ENCODE data around the gene PNLIPRP2.

The PNLIPRP2 gene

DNA sequence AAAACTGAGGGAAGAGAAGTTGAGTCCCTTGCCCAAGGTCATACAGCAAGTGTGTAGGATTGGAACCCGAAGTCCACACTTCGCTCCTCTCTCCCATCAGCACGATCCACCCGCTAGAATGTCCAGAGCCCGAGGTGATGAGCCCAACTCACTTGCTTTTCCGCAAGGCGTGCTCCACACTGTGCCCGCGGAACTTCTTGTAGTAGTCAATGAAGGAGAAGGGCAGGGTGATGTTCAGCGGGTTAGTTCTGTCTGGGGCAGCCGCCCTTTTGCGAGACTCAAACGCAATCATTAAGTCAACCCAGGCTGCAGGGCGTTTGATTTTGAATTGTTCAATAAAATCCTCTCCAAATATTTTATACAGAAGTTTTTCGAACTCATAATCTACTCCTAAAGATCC is 58.6 kb downstream of the PNLIPRP2 start:
- TF ChIP-seq, protein P1, sequence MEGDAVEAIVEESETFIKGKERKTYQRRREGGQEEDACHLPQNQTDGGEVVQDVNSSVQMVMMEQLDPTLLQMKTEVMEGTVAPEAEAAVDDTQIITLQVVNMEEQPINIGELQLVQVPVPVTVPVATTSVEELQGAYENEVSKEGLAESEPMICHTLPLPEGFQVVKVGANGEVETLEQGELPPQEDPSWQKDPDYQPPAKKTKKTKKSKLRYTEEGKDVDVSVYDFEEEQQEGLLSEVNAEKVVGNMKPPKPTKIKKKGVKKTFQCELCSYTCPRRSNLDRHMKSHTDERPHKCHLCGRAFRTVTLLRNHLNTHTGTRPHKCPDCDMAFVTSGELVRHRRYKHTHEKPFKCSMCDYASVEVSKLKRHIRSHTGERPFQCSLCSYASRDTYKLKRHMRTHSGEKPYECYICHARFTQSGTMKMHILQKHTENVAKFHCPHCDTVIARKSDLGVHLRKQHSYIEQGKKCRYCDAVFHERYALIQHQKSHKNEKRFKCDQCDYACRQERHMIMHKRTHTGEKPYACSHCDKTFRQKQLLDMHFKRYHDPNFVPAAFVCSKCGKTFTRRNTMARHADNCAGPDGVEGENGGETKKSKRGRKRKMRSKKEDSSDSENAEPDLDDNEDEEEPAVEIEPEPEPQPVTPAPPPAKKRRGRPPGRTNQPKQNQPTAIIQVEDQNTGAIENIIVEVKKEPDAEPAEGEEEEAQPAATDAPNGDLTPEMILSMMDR (IDR thresholded peaks at IDR 0.05; ENCODE audit: insufficient read depth, missing control alignments): no peak
- FAIRE-seq (no peak), DNase-seq (ENCODE audit: insufficient read length, low spot score) (no peak)

DNA sequence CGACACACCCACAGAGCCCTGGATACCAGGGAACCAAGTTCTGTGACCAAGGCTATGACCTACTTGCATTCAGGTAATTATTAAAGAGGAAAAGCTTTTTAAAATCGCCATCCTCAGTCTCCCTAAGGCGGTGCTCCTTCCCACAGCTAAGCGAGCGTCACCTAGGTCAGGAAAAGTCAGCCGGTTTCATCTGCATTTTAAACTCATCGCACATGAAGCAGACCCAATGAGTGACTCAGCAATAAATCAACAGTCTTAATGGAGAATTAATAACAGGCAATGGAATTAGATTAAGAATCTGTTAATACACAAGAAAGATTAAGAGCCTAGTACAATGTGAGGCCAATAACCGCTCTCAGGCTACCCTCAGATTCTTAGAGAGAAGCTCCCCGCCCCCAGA is 62.4 kb downstream of the PNLIPRP2 start:
- TF ChIP-seq, protein P1 (IDR thresholded peaks at IDR 0.05; ENCODE audit: insufficient read depth, missing control alignments): no peak
- FAIRE-seq (no peak), DNase-seq (ENCODE audit: insufficient read length, low spot score) (no peak)

DNA sequence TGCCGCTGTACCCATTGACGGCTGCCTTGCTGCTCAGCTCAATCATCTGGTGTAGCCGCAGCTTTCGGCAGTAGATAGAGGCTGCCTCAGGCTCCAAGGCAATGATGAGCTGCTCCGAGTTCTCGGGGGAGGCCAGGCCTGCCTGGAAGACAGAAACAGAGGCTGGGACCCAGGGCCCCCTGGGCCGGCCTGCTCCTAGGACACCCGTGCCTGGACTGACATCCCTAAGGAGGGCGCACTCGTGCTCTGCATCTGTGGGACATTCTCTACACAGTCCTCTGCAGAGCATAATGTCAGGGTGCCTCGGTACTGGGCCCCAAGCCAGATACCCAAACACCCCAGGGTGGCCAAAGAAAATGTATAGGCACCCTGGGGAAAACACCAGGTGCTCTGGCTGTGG is 63.1 kb downstream of the PNLIPRP2 start:
- DNase-seq (ENCODE audit: insufficient read length, low spot score) (no peak), FAIRE-seq (no peak)
- TF ChIP-seq, protein P1 (IDR thresholded peaks at IDR 0.05; ENCODE audit: insufficient read depth, missing control alignments): no peak

DNA sequence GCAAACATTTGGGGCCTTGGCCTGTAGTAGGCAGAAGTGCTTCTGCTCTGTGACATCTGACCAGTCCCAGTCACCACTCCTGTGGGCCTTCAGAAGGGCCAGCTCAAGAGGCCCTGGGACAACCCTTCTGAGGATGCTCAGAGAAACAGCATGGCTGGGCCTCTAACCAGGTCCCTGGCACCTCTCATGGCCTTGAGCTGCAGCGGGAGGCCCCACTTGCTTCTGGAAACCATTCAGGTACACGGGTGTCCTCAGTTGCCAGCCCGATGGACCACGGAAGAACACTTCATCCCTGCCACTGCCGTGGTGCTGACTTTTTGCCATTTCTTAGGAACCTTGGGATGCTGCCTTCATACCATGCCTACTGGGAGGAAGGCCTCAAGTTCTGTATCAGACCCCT is 64.0 kb downstream of the PNLIPRP2 start:
- no peak for DNase-seq (ENCODE audit: insufficient read length, low spot score)
- no peak for FAIRE-seq
- TF ChIP-seq, protein P1 (IDR thresholded peaks at IDR 0.05; ENCODE audit: insufficient read depth, missing control alignments): no peak

DNA sequence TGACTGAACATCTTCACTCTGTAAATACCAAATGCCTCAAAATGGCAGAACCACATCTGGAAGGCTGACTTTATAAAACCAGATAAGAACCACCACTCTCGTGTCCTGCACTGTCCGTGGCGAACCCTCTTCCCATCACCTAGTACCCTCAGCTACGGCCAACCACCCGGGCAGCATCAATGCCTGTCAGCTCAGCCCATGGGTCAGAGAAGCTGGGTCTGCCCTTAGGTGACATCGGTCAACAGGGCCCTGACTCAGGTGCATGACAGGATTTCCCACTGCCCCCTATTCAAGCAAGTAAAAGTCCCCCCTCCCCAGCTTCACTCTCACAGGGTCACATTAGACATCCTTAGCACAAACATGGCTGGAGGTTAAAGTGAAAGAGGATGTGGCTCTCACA is 65.1 kb downstream of the PNLIPRP2 start:
- TF ChIP-seq, protein P1 (IDR thresholded peaks at IDR 0.05; ENCODE audit: insufficient read depth, missing control alignments): no peak
- no peak for FAIRE-seq

DNA sequence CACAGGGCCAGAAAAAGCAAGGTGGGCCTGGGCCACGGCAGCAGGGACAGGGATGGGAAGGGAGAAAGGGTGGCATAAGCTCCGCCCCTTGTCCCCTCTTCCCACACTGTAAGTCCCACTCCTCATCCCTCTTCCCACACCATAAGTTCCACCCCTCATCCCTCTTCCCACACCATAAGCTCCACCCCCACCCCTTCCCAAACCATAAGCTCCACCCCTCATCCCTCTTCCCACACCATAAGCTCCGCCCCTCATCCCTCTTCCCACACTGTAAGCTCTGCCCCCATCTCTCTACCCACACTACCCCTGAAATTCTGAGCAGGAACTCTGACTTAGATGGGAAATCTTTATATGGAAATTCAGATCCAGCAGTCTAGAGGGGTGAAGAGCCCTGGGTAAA is 65.9 kb downstream of the PNLIPRP2 start:
- TF ChIP-seq, protein P1 (IDR thresholded peaks at IDR 0.05; ENCODE audit: insufficient read depth, missing control alignments): no peak
- DNase-seq (ENCODE audit: insufficient read length, low spot score) (no peak), FAIRE-seq (no peak)

More for the DNA sequence above, 65.1 kb downstream of the PNLIPRP2 start:
- DNase-seq (ENCODE audit: insufficient read length, low spot score): no peak

DNA sequence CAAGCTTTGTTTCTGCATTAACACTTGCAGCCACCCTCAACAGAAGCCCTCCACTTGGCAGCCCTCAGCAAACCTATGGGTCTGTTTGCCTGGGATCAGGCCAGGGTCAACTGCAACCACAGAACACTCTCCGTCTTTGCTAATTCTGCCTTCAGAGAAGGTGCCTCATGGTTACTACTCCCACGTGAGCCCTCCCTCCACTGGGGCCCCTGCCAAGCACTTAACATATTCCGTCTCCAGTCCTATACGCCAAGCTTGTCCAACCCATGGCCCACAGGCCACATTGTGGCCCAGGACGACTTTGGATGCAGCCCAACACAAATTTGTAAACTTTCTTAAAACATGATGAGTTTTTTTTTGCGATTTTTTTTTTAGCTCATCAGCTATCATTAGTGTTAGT is 66.9 kb downstream of the PNLIPRP2 start:
- DNase-seq (ENCODE audit: insufficient read length, low spot score) (no peak), FAIRE-seq (no peak)
- TF ChIP-seq, protein P1 (IDR thresholded peaks at IDR 0.05; ENCODE audit: insufficient read depth, missing control alignments): no peak

Data from D721Med (cell line).